Measurements from ENCODE around the gene C1QB.

GRCh38 chr1:22621761-22622160 lies 31.3 kb upstream of the C1QB start:
- no peak for TF ChIP-seq CTCF (IDR thresholded peaks at IDR 0.05)
- TF ChIP-seq POLR2A (IDR thresholded peaks at IDR 0.05): no peak
- TF ChIP-seq EP300 (IDR thresholded peaks at IDR 0.05): no peak
